Activated CD4-positive, alpha-beta memory T cell treated with anti-CD3 and anti-CD28 coated beads for 36 hours (primary cell): ENCODE measurements around the gene PTTG1IP. TPM values are rescaled to one million over a fixed set of nuclear protein-coding genes. Genes with fewer than 3 reads are reported as not detected.
"Not testable (repeated sequence)": the region's sequence is repeated elsewhere in the genome, so short reads cannot be mapped to it uniquely, and the experiment has no call there.

ENCODE experiments used
- CTCF ChIA-PET: fragments of 350-600 bp; sonication (Branson Sonifier 250); formaldehyde crosslinking; loops from one replicate; lab custom pipeline; 2021; ENCODE audit warnings: antibody characterized with exemption, inconsistent platforms; lab: Charles Lee
- POLR2A ChIA-PET: fragments of 350-600 bp; sonication (Branson Sonifier 250); formaldehyde crosslinking; loops from one replicate; lab custom pipeline; 2021; ENCODE audit warnings: antibody characterized with exemption; lab: Charles Lee
- DNase-seq: peaks from one replicate; pipeline ENCODE4 v3.0.0-alpha.2; 2020
- H3K27ac Mint-ChIP-seq: one replicate; pipeline ENCODE4 v1.8.0; 2021; ENCODE audit warnings: mixed read lengths
- H3K27me3 Mint-ChIP-seq: one replicate; pipeline ENCODE4 v1.8.0; 2021; ENCODE audit warnings: mixed read lengths
- H3K36me3 Mint-ChIP-seq: one replicate; pipeline ENCODE4 v1.8.0; 2021; ENCODE audit warnings: mixed read lengths
- H3K4me1 Mint-ChIP-seq: one replicate; pipeline ENCODE4 v1.8.0; 2021; ENCODE audit warnings: low read depth, mixed read lengths
- H3K4me3 Mint-ChIP-seq: one replicate; pipeline ENCODE4 v1.8.0; 2021; ENCODE audit warnings: mild to moderate bottlenecking, mixed read lengths
- H3K9me3 Mint-ChIP-seq: one replicate; pipeline ENCODE4 v1.8.0; 2021; ENCODE audit warnings: mixed read lengths
- intact Hi-C: fragments of 100-400 bp; cut with micrococcal nuclease; formaldehyde crosslinking; loops from one replicate; pipeline ENCODE4 v1.15.1; 2023
- total RNA-seq, 2 experiments: library from RNA; stranded (reverse); gene quantifications; one replicate each; pipeline ENCODE4 v1.2.3, GENCODE V29; 2021

Gene PTTG1IP
- total RNA-seq, 2 experiments from 2014 or later = 43.0 to 44.4 TPM

GRCh38 chr21:44914176-44914874, 40.8 kb upstream of the PTTG1IP start:
- intact Hi-C loops = loop anchor here (1.0 kb wide), 2 partner anchors 13 to 22 kb away; no protein-coding TSS in a partner anchor
- H3K27me3 Mint-ChIP-seq = no peaks in the 10 kb centered on the region
- peak; percentile 81 for DNase-seq
- H3K4me1 Mint-ChIP-seq = peaks cover 75% of the 10 kb centered on the region
- H3K9me3 Mint-ChIP-seq = no peaks in the 10 kb centered on the region
- peak overlapping the region; percentile 95 for H3K27ac Mint-ChIP-seq
- H3K4me3 Mint-ChIP-seq = peak overlapping the region; percentile 82
- ChIA-PET CTCF (interaction anchor here (0.6 to 5.9 kb wide), 11 partner anchors 13 to 552 kb away, joined by 3 to 42 read pairs (median 5); partner anchors contain the start of genes PTTG1IP and UBE2G2), POLR2A (interaction anchor here (1.0 to 4.6 kb wide), 4 partner anchors 14 to 26 kb away, joined by 3 to 36 read pairs (median 10); partner anchors contain the start of gene SLX9)
- H3K36me3 Mint-ChIP-seq = peaks cover 18% of the 10 kb centered on the region

DNA sequence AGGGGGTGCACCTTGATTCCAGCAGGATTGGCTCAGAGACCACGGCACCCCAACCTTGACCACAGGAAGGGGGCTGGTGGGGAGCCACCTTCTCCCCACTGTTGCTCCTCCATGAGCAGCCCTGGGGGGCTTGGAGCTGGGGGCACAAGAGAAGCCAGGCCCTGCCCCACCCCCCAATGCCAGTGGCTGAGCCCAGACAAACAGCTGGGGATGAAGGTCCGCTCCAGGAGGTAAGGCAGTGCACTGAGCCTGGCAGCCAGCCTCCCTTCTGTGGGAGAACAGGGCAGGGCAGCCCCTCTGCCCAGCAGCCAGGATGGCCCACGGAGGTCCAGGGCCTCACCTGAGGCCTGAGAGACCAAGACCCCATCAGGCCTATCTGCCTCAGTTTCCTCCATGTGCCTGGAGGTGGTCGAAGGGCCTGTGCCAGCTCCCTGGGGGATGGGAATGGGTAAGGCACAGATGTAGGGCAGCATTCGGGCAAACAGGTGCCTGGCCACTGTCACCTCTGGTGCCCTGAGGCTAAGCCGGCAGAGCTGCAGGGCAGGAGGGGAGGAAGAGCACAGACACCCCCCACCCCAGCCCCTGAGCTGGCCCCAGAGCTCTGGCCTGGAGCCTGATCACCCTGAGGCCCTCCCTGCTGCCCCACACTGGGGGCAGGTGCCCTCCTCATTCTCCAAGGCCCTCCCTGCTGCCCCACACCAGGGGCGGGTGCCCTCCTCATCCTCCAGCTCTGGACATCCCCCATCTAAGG, 40.1 kb upstream of the PTTG1IP start:
- Mint-ChIP-seq H3K4me1 (peaks cover 77% of the 10 kb centered on the region), H3K27ac (peak overlapping the region; percentile 95), H3K36me3 (peaks cover 21% of the 10 kb centered on the region), H3K27me3 (no peaks in the 10 kb centered on the region), H3K4me3 (peak overlapping the region; percentile 82), H3K9me3 (no peaks in the 10 kb centered on the region)
- POLR2A ChIA-PET = interaction anchor here (1.0 to 4.6 kb wide), 4 partner anchors 14 to 26 kb away, joined by 3 to 36 read pairs (median 10); partner anchors contain the start of gene SLX9
- DNase-seq = no peak
- intact Hi-C loops = loop anchor here (1.0 kb wide), 2 partner anchors 14 to 21 kb away; no protein-coding TSS in a partner anchor
- CTCF ChIA-PET = interaction anchor here (1.2 to 5.9 kb wide), 10 partner anchors 13 to 224 kb away, joined by 3 to 42 read pairs (median 6); partner anchors contain the start of genes PTTG1IP and UBE2G2

DNA sequence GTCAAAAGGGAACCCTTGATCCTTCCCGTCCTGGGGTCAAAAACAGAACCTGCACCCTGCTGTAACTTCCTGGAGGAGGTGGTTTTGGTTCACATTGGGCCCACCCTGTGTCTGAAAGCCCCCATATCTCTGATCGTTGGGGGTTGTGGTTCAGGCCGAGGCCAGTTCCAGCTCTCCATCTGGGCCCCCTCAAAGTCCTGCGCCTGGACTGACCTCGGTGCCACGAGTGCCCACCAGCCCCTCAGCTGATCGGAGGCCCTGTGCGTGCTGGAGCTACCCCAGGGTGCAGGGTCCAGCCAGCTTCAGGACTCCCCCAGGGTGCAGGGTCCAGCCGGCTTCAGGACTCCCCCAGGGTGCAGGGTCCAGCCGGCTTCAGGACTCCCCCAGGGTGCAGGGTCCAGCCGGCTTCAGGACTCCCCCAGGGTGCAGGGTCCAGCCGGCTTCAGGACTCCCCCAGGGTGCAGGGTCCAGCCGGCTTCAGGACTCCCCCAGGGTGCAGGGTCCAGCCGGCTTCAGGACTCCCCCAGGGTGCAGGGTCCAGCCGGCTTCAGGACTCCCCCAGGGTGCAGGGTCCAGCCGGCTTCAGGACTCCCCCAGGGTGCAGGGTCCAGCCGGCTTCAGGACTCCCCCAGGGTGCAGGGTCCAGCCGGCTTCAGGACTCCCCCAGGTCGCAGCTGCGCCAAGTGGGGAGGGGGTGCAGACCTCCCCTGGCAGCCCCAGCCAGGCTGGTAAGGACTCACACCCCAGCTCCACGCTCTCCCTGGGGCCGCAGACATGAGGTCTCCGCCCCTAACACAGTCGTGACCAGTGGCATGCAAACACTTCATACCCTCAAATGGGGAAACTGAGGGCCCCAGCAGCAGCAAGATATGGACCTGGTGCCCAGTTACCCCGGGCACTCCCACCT, 39.3 kb upstream of the PTTG1IP start:
- H3K27me3 Mint-ChIP-seq, H3K9me3 Mint-ChIP-seq, DNase-seq: not testable (repeated sequence)
- ChIA-PET CTCF (interaction anchor here (1.3 to 5.9 kb wide), 9 partner anchors 14 to 112 kb away, joined by 4 to 42 read pairs (median 16); partner anchors contain the start of genes PTTG1IP and UBE2G2), POLR2A (interaction anchor here (1.4 to 4.6 kb wide), 5 partner anchors 15 to 27 kb away, joined by 4 to 36 read pairs (median 6); partner anchors contain the start of gene SLX9)
- H3K27ac Mint-ChIP-seq = peak overlapping the region; percentile 95
- peak overlapping the region; percentile 82 for H3K4me3 Mint-ChIP-seq
- peaks cover 25% of the 10 kb centered on the region for H3K36me3 Mint-ChIP-seq
- intact Hi-C loops = loop anchor here (1.0 kb wide), 1 partner anchor 8 kb away; the partner anchor contains the start of gene ITGB2
- H3K4me1 Mint-ChIP-seq = peaks cover 71% of the 10 kb centered on the region

GRCh38 chr21:44912158-44912473, 38.6 kb upstream of the PTTG1IP start:
- Mint-ChIP-seq H3K36me3 (peaks cover 25% of the 10 kb centered on the region), H3K9me3 (no peaks in the 10 kb centered on the region), H3K4me3 (peak overlapping the region; percentile 58), H3K27ac (peak overlapping the region; percentile 93), H3K4me1 (peaks cover 64% of the 10 kb centered on the region), H3K27me3 (no peaks in the 10 kb centered on the region)
- DNase-seq = no peak
- CTCF ChIA-PET = interaction anchor here (1.3 to 5.9 kb wide), 10 partner anchors 9 to 401 kb away, joined by 3 to 42 read pairs (median 11); partner anchors contain the start of genes ITGB2 and UBE2G2
- POLR2A ChIA-PET = interaction anchor here (1.4 to 4.6 kb wide), 4 partner anchors 16 to 28 kb away, joined by 4 to 36 read pairs (median 10); partner anchors contain the start of gene SLX9
- intact Hi-C loops = loop anchor here (1.0 kb wide), 1 partner anchor 8 kb away; the partner anchor contains the start of gene ITGB2

DNA sequence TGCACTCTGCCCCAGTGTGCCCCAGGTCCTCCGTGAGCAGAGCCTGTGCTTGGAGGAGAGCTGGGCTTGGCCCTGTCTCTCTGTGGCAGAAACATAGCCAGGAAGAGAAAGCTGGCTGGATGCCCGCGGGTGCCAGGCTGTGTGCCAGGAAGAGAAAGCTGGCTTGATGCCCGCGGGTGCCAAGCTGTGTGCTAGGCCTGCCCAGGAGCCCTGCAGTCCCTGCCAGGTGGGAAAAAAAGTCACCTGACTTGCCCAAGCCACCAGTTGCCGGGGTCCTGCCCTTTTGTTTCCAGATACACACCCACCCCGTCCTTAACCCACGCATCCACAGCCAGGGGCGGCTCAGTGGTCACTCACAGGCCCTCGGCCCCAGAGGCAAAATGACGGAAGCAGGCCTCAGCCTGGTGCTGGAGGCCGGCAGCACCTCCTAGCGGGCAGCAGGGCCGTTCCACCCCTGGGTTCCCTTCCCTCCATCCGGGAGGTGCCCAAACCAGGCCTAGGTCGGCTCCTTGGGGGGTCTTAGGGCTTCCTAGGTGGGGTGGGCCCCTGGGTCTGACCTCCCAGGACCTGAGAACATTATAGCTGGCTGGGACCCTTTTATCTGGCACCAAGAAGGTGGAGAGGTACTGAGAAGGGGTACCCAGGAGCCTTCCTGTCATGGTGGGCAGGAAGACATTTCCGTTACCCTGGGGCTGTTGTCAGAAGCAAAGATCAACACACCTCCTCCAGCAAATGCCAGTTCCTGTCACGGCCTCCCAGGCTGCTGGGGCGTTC, 38.1 kb upstream of the PTTG1IP start:
- Mint-ChIP-seq H3K9me3 (no peaks in the 10 kb centered on the region), H3K27ac (peak overlapping the region; percentile 93), H3K4me3 (peak overlapping the region; percentile 58), H3K4me1 (peaks cover 60% of the 10 kb centered on the region), H3K36me3 (peaks cover 26% of the 10 kb centered on the region), H3K27me3 (no peaks in the 10 kb centered on the region)
- intact Hi-C loops = loop anchor here (1.0 kb wide), 1 partner anchor 9 kb away; the partner anchor contains the start of gene ITGB2
- POLR2A ChIA-PET = interaction anchor here (0.6 to 4.6 kb wide), 4 partner anchors 15 to 166 kb away, joined by 3 to 36 read pairs (median 5); partner anchors contain the start of gene SLX9
- CTCF ChIA-PET = interaction anchor here (0.8 to 5.9 kb wide), 12 partner anchors 9 to 401 kb away, joined by 3 to 42 read pairs (median 6); partner anchors contain the start of genes ITGB2 and UBE2G2
- DNase-seq = peak; percentile 75

- intact Hi-C loops = no loop called here
- H3K9me3 Mint-ChIP-seq = no peaks in the 10 kb centered on the region
- H3K27ac Mint-ChIP-seq = peak overlapping the region; percentile 93
- peaks cover 58% of the 10 kb centered on the region for H3K4me1 Mint-ChIP-seq
- no peak for DNase-seq
- ChIA-PET POLR2A (interaction anchor here (0.6 to 4.6 kb wide), 4 partner anchors 13 to 166 kb away, joined by 3 to 36 read pairs (median 4); no protein-coding TSS in a partner anchor), CTCF (interaction anchor here (0.8 to 5.9 kb wide), 12 partner anchors 10 to 400 kb away, joined by 3 to 42 read pairs (median 6); partner anchors contain the start of genes ITGB2 and UBE2G2)
- H3K27me3 Mint-ChIP-seq = no peaks in the 10 kb centered on the region
- peak overlapping the region; percentile 58 for H3K4me3 Mint-ChIP-seq
- H3K36me3 Mint-ChIP-seq = peaks cover 31% of the 10 kb centered on the region
These were observed 37.5 kb upstream of the PTTG1IP start for GRCh38 chr21:44911068-44911383.

- Mint-ChIP-seq H3K27ac (peak overlapping the region; percentile 93), H3K27me3 (no peaks in the 10 kb centered on the region), H3K36me3 (peaks cover 29% of the 10 kb centered on the region), H3K4me3 (peak overlapping the region; percentile 58), H3K9me3 (no peaks in the 10 kb centered on the region), H3K4me1 (peaks cover 53% of the 10 kb centered on the region)
- ChIA-PET POLR2A (interaction anchor here (0.6 to 4.6 kb wide), 3 partner anchors 12 to 167 kb away, joined by 3 to 36 read pairs (median 4); no protein-coding TSS in a partner anchor), CTCF (interaction anchor here (0.8 to 5.9 kb wide), 10 partner anchors 10 to 117 kb away, joined by 3 to 42 read pairs (median 11); partner anchors contain the start of genes ITGB2 and UBE2G2)
- DNase-seq = no peak
- intact Hi-C loops = no loop called here
These were observed 37.0 kb upstream of the PTTG1IP start for GRCh38 chr21:44910229-44911067.

- intact Hi-C loops = no loop called here
- DNase-seq = no peak
- no peak overlapping the region for H3K4me3 Mint-ChIP-seq
- no peaks in the 10 kb centered on the region for H3K9me3 Mint-ChIP-seq
- H3K27me3 Mint-ChIP-seq = no peaks in the 10 kb centered on the region
- H3K4me1 Mint-ChIP-seq = peaks cover 48% of the 10 kb centered on the region
- H3K36me3 Mint-ChIP-seq = peaks cover 28% of the 10 kb centered on the region
- CTCF ChIA-PET = interaction anchor here (2.9 to 5.9 kb wide), 2 partner anchors 16 to 23 kb away, joined by 19 to 42 read pairs; no protein-coding TSS in a partner anchor
- POLR2A ChIA-PET = no interaction called here
- H3K27ac Mint-ChIP-seq = peak overlapping the region; percentile 28
These were observed 36.2 kb upstream of the PTTG1IP start for GRCh38 chr21:44909719-44910118.

DNA sequence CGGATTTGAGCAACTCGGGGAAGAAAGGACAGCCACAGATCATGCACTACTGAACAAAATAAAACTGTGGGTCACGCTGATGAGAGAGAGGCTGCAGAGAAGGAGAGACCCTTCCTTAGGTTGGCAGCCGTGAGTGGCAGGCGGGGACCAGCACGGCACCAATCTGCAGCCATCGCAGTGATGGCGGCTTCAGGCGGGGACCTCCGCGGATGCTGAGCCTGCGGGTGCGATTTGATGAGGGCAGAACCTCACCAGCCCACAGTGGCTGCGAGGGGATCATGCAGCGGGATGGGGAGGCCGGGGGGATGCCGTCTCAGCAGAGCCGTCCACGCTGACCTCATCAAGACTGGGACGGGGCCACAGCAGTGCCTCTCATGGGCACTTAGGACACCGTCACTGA, 35.4 kb upstream of the PTTG1IP start:
- ChIA-PET CTCF (interaction anchor here (1.6 kb wide), 1 partner anchor 15 kb away, joined by 6 read pairs; no protein-coding TSS in a partner anchor), POLR2A (no interaction called here)
- Mint-ChIP-seq H3K36me3 (peaks cover 35% of the 10 kb centered on the region), H3K27ac (peak overlapping the region; percentile 42), H3K4me1 (peaks cover 42% of the 10 kb centered on the region), H3K9me3 (no peaks in the 10 kb centered on the region), H3K4me3 (no peak overlapping the region), H3K27me3 (no peaks in the 10 kb centered on the region)
- no peak for DNase-seq
- intact Hi-C loops = no loop called here
